HepG2 (cell line): ENCODE results near the gene SYNGR4. TPM values are rescaled to one million over a fixed set of nuclear protein-coding genes. Genes with fewer than 3 reads are reported as not detected.

Experiments
- CERS6 ChIP-seq: sonication (generic); formaldehyde crosslinking; IDR thresholded peaks from 2 replicates; pipeline ENCODE4 v1.5.0; 2020; ENCODE audit warnings: missing genetic modification reagents
- E2F5 ChIP-seq: sonication (generic); formaldehyde crosslinking; conservative IDR thresholded peaks from 2 replicates; pipeline ENCODE4 v1.4.0; 2020; ENCODE audit warnings: missing genetic modification reagents
- FOXM1 ChIP-seq: sonication (generic); formaldehyde crosslinking; IDR thresholded peaks from 2 replicates; pipeline ENCODE4 v1.5.0; 2020; ENCODE audit warnings: missing genetic modification reagents
- JUN ChIP-seq: sonication (generic); formaldehyde crosslinking; IDR thresholded peaks from 2 replicates; pipeline ENCODE4 v1.4.0; 2020; ENCODE audit warnings: mild to moderate bottlenecking, missing genetic modification reagents
- NBN ChIP-seq: fragments of 450-650 bp; conservative IDR thresholded peaks from 2 replicates; pipeline ENCODE4 v1.6.1; 2017
- NR1H2 ChIP-seq: sonication (generic); formaldehyde crosslinking; IDR thresholded peaks from 2 replicates; pipeline ENCODE4 v1.8.1; 2022; ENCODE audit warnings: low read depth, missing genetic modification reagents, borderline replicate concordance
- PHF20 ChIP-seq: sonication (generic); formaldehyde crosslinking; IDR thresholded peaks from 2 replicates; pipeline ENCODE4 v1.5.0; 2020; ENCODE audit warnings: mild to moderate bottlenecking, missing genetic modification reagents
- PITX1 ChIP-seq: sonication (generic); formaldehyde crosslinking; IDR thresholded peaks from 2 replicates; pipeline ENCODE4 v1.5.1; 2020; ENCODE audit warnings: mild to moderate bottlenecking, missing genetic modification reagents
- RFX5 ChIP-seq: IDR thresholded peaks from 2 replicates; pipeline ENCODE4 v1.6.1; 2011; ENCODE audit warnings: low read depth, low read length, improper control_type of control experiment
- SOX5 ChIP-seq: IDR thresholded peaks from 2 replicates; pipeline ENCODE4 v1.6.1; 2016; ENCODE audit warnings: borderline replicate concordance
- SP1 ChIP-seq, 2 experiments: fragments of 450-650 bp in 1 of 2; sonication (generic) in 1 of 2; formaldehyde crosslinking in 1 of 2; IDR thresholded peaks; 2 replicates each; pipeline versions ENCODE4 v1.4.0 to v1.6.1; 2016 to 2020; ENCODE audit warnings: missing genetic modification reagents in 1 of 2
- SP5 ChIP-seq: IDR thresholded peaks from 2 replicates; pipeline ENCODE4 v1.6.1; 2016; ENCODE audit warnings: low read depth, borderline replicate concordance
- TRIM22 ChIP-seq: fragments of 450-650 bp; IDR thresholded peaks from 2 replicates; pipeline ENCODE4 v1.6.1; 2017
- TSC22D2 ChIP-seq: sonication (generic); formaldehyde crosslinking; IDR thresholded peaks from 2 replicates; pipeline ENCODE4 v1.5.1; 2020; ENCODE audit warnings: missing genetic modification reagents, mild to moderate bottlenecking, borderline replicate concordance
- ZBTB39 ChIP-seq: sonication (generic); formaldehyde crosslinking; IDR thresholded peaks from 2 replicates; pipeline ENCODE4 v1.5.0; 2020; ENCODE audit warnings: missing genetic modification reagents
- ZBTB49 ChIP-seq: sonication (generic); formaldehyde crosslinking; IDR thresholded peaks from 2 replicates; pipeline ENCODE4 v1.4.0; 2020; ENCODE audit warnings: missing genetic modification reagents, borderline replicate concordance
- ZMYM4 ChIP-seq: sonication (generic); formaldehyde crosslinking; IDR thresholded peaks from 2 replicates; pipeline ENCODE4 v1.8.1; 2023; ENCODE audit warnings: mild to moderate bottlenecking, missing genetic modification reagents
- ZNF614 ChIP-seq: IDR thresholded peaks from 2 replicates; pipeline ENCODE4 v1.6.1; 2018; ENCODE audit warnings: missing biosample characterization, missing genetic modification reagents, inconsistent platforms, borderline replicate concordance
- ZNF770 ChIP-seq: sonication (generic); formaldehyde crosslinking; IDR thresholded peaks from 2 replicates; pipeline ENCODE4 v1.5.0; 2020; ENCODE audit warnings: mild to moderate bottlenecking, missing genetic modification reagents
- ZNF776 ChIP-seq: sonication (generic); formaldehyde crosslinking; IDR thresholded peaks from 2 replicates; pipeline ENCODE4 v1.4.0; 2020; ENCODE audit warnings: mild to moderate bottlenecking, missing genetic modification reagents
- polyA plus RNA-seq, 8 experiments: library from polyadenylated mRNA; depleted of rRNA in 3 of 8; stranded (reverse) in 7 of 8; unstranded in 1 of 8; fragments of >200 nt; fragmentation: Illumina TruSeq in 4 of 8; extraction: Trizol in 4 of 8; gene quantifications; 2 replicates each; pipeline versions ENCODE4 v1.2.1 to v1.2.3, GENCODE V29; 2011 to 2016; ENCODE audit warnings: low read depth in 4 of 8, missing spikeins in 1 of 8, mixed read lengths in 1 of 8; ENCODE audit not compliant: insufficient read depth in 1 of 8
- total RNA-seq, 5 experiments: library from RNA; depleted of rRNA; stranded (reverse); fragments of >200 nt; fragmentation: Illumina TruSeq; extraction: Trizol; gene quantifications; 2 replicates each; pipeline ENCODE4 v1.2.3, GENCODE V29; 2016; ENCODE audit warnings: low read depth in 1 of 5

The SYNGR4 gene
- total and polyA plus RNA-seq, 2 of the 13 experiments (the other 11 are each of a cell fraction or from before 2014, with no cell fraction given), result not detected

GRCh38 chr19:48332662-48333466, 31.3 kb upstream of the SYNGR4 start (continued):
- TF ChIP-seq PITX1 (no peak), ZNF770 (no peak), CERS6 (CRISPR knock-in tag) (no peak), NBN (no peak), ZNF776 (no peak), SP5 (no peak), ZBTB39 (CRISPR knock-in tag) (no peak), SP1 (IDR thresholded peaks at IDR 0.05) (no peak), SP1 (CRISPR knock-in tag; IDR thresholded peaks at IDR 0.05) (peak; percentile 16; the same call in 1 of the 2 replicates), ZMYM4 (CRISPR knock-in tag) (no peak), RFX5 (0 out of 2 replicates have a peak, but pooled peaks have one; percentile 11), TRIM22 (no peak), SOX5 (peak; percentile 52; the same call in 1 of the 2 replicates), ZNF614 (no peak), FOXM1 (CRISPR knock-in tag) (no peak), TSC22D2 (CRISPR knock-in tag) (no peak), E2F5 (no peak), JUN (CRISPR knock-in tag) (no peak), ZBTB49 (CRISPR knock-in tag) (no peak), PHF20 (CRISPR knock-in tag) (no peak), NR1H2 (CRISPR knock-in tag) (no peak)
